OCI-LY1 (cell line): ENCODE data around the gene IFITM2.

Experiments
- CTCF ChIP-seq: fragments of 200-600 bp; sonication (generic), shearing (Covaris generic); IDR thresholded peaks from 2 replicates; pipeline ENCODE4 v1.5.1; 2017; ENCODE audit warnings: mild to moderate bottlenecking, antibody characterized with exemption, low read length, moderate library complexity, mixed read lengths
- EZH2 ChIP-seq: fragments of 200-600 bp; sonication (generic), shearing (Covaris generic); IDR thresholded peaks from 2 replicates; pipeline ENCODE4 v1.8.0; 2017; ENCODE audit warnings: borderline replicate concordance, mixed run types, mild to moderate bottlenecking, antibody characterized with exemption, low read length, moderate library complexity, mixed read lengths

GRCh38 chr11:280706-281485, 26.7 kb upstream of the IFITM2 start:
- TF ChIP-seq EZH2 (no peak), CTCF (no peak)
